Measurements from ENCODE around the gene KIF3B.

The KIF3B gene

GRCh38 chr20:32301719-32302506 lies 24.5 kb downstream of the KIF3B start:
- no peak for DNase-seq (ENCODE audit: extremely low read depth, insufficient read length)
- no peak for TF ChIP-seq CTCF (IDR thresholded peaks at IDR 0.05; ENCODE audit: insufficient read depth, low read length, poor library complexity, severe bottlenecking)
- Histone ChIP-seq H3K36me3 (ENCODE audit: control insufficient read depth, insufficient read depth, low read length) (peaks cover 1% of the 10 kb centered on the region), H3K4me3 (replicated peaks; ENCODE audit: low read depth, low read length) (no peak overlapping the region), H3K27me3 (replicated peaks; ENCODE audit: control insufficient read depth, insufficient read depth, low read length) (no peaks in the 10 kb centered on the region)

GRCh38 chr20:32302507-32302872 lies 25.0 kb downstream of the KIF3B start:
- peaks cover 1% of the 10 kb centered on the region for H3K36me3 ChIP-seq (ENCODE audit: control insufficient read depth, insufficient read depth, low read length)
- TF ChIP-seq CTCF (IDR thresholded peaks at IDR 0.05; ENCODE audit: insufficient read depth, low read length, poor library complexity, severe bottlenecking), result no peak
- no peak for DNase-seq (ENCODE audit: extremely low read depth, insufficient read length)
- H3K4me3 ChIP-seq (replicated peaks; ENCODE audit: low read depth, low read length), result no peak overlapping the region
- no peaks in the 10 kb centered on the region for H3K27me3 ChIP-seq (replicated peaks; ENCODE audit: control insufficient read depth, insufficient read depth, low read length)

- Histone ChIP-seq H3K4me3 (replicated peaks; ENCODE audit: low read depth, low read length) (no peak overlapping the region), H3K27me3 (replicated peaks; ENCODE audit: control insufficient read depth, insufficient read depth, low read length) (no peaks in the 10 kb centered on the region), H3K36me3 (ENCODE audit: control insufficient read depth, insufficient read depth, low read length) (peaks cover 1% of the 10 kb centered on the region)
- DNase-seq (ENCODE audit: extremely low read depth, insufficient read length), result no peak
- TF ChIP-seq CTCF (IDR thresholded peaks at IDR 0.05; ENCODE audit: insufficient read depth, low read length, poor library complexity, severe bottlenecking), result no peak
Observed at GRCh38 chr20:32304131-32304746, 26.8 kb downstream of the KIF3B start.

- no peak overlapping the region for H3K4me3 ChIP-seq (replicated peaks; ENCODE audit: low read depth, low read length)
- DNase-seq (ENCODE audit: extremely low read depth, insufficient read length), result no peak
- H3K27me3 ChIP-seq (replicated peaks; ENCODE audit: control insufficient read depth, insufficient read depth, low read length), result no peaks in the 10 kb centered on the region
- no peak for TF ChIP-seq CTCF (IDR thresholded peaks at IDR 0.05; ENCODE audit: insufficient read depth, low read length, poor library complexity, severe bottlenecking)
- H3K36me3 ChIP-seq (ENCODE audit: control insufficient read depth, insufficient read depth, low read length), result peaks cover 26% of the 10 kb centered on the region
Observed at GRCh38 chr20:32312718-32313424, 35.4 kb downstream of the KIF3B start.

DNA sequence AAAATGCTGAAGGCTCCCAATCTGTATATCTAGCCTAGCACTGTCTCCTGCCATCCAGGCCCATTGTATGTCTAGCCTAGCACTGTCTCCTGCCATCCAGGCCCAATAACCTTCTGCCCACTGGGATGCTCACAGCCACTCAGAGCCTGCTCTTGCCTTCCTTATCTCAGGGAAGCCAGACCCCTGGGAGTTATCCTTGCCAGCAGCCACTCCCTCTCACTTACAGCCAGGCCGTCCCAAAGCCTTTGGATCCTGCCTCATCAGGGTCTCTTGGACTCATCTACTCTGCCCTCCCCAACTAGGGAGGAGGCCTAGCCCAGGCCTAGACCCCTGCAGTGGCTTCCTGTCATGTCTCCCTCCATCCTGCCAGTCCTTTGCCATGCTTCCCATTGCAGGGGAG lies 37.3 kb downstream of the KIF3B start:
- H3K36me3 ChIP-seq (ENCODE audit: control insufficient read depth, insufficient read depth, low read length), result peaks cover 23% of the 10 kb centered on the region
- no peak overlapping the region for H3K4me3 ChIP-seq (replicated peaks; ENCODE audit: low read depth, low read length)
- TF ChIP-seq CTCF (IDR thresholded peaks at IDR 0.05; ENCODE audit: insufficient read depth, low read length, poor library complexity, severe bottlenecking), result no peak

More for the DNA sequence above, 37.3 kb downstream of the KIF3B start:
- DNase-seq (ENCODE audit: extremely low read depth, insufficient read length), result no peak
- no peaks in the 10 kb centered on the region for H3K27me3 ChIP-seq (replicated peaks; ENCODE audit: control insufficient read depth, insufficient read depth, low read length)

Measured in GM06990 (cell line).